Activated CD8-positive, alpha-beta memory T cell treated with anti-CD3 and anti-CD28 coated beads, Interleukin-2, amount 50 U/mL, for 4 hours (primary cell): Measurements from ENCODE around the gene LHFPL3.

Experiments used
- DNase-seq: peaks from one replicate; pipeline ENCODE4 v3.0.0-alpha.2; 2020

Gene LHFPL3

DNA sequence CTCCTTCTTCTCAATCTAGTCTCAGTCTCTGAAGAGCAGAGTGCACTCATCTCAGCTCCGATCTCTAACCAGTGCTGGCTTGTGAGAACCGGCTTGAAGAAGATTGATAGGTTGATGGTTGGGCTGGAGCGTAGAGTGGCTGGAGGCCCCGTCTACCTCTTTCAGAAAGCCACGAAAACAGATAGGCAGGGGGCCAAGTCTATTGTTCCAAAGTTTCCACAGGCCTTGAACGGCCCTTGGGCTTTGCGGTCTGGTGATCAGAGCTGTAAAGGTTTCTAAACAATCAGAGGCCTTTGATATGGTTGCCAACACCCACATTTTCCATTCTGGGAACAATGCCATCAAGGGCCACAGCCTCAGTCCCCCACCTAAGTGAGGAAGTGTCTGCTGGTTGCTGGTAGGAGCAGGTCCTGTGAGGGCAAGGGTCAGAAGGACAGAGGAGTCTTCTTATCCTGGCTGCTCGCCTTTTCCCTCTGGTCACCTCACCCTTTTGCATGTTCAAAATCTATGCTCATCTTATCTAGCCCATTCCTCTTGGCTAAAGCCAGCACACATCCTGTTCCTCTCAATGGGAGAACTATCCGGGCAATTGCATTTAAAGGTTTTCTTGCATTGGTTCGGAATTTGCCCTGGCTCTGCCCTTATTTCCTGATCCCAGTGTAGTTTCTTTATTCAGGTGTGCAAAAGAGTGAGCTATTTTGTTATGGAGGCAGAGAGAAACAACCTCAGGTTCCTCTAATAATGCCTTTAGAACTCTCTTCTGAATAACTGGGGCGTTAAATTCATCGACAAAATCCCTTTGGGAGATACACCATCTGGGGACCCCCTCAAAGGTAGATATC lies 615.3 kb downstream of the LHFPL3 start:
- DNase-seq: peak; percentile 42

DNA sequence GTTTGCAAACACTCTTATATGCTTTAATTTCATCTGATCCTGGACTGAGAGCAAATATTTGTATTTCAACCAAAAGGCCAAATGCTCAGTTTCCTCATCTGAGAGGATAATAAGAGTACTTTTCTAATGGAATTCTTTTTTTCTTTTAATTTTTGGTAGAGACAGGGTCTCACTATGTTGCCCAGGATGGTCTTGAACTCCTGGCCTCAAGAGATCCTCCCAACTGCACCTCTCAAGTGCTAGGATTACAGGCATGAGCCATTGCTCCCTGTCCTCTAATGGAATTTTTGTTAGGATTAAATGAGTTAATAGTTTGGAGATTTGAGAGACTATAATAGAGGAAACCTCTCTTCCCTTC lies 617.2 kb downstream of the LHFPL3 start:
- DNase-seq: no peak

DNA sequence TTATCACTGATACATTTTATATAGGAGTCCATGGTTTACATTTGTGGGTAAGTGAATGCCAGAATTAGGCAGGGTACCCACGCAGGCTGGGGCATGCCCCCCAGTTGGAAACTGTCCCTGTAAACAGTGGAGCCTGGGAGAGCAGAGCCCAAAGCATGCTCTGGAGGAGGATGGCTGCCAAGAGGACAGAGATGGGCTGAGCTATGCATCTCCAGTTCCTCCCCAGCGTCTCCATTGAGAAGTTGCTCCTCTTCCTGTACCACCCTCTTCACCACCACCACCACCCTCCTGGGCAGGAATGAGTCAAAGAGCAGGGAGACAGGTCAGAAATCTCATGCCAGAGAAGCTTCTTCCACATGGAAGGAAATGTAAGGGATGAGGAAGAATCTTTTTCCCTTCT lies 617.9 kb downstream of the LHFPL3 start:
- DNase-seq: no peak

DNA sequence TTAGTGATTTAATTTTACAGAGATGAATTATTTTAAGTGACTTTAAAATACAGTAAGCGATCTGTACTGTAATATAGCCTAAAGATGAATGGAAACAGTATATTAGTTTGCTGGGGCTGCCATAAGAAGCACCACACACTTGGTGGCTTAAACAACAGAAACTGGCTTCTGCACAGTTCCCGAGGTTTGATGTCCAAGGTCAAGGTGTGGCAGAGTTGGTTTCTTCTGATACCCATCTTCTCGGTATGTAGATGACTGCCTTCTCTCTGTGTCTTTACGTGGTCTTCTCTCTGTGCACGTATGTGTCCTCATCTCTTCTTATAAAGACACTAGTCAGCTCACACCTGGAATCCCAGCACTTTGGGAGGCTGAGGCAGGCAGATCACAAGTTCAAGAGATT lies 621.6 kb downstream of the LHFPL3 start:
- DNase-seq: no peak

DNA sequence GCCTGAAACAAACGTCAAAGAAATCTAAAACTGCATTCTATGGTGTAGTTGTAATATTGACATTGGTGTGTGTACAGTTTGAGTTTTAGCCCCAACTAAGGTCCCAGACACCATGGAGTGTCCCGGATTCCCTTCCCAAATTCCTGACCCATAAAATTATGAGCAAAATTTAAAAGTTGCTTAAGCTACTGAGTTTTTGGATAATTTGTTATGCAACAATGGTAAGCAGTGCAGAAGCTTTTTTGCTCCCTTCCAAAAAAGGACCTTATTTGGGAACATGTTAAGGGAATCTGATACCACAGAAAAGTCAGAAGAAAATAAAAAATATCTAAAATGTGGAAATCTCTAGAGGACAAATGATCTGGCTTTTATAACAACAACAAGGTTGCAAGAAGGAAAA lies 622.4 kb downstream of the LHFPL3 start:
- DNase-seq: no peak

DNA sequence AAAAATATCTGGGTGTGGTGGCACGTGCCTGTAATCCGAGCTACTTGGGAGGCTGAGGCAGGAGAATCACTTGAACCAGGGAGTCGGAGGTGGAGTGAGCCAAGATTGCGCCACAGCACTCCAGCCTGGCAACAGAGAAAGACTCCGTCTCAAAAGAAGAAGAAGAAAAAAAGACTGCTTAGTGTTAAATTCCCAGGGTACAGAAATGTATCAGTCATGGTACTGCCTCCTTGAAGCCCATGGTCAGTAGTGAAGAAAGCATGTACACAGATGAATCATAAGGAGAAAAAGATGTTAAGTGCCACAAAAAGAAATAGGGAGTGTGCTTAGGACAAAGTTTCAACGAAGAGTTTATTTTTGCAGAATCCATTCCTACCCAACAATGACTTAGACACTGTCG lies 623.1 kb downstream of the LHFPL3 start:
- no peak for DNase-seq

DNA sequence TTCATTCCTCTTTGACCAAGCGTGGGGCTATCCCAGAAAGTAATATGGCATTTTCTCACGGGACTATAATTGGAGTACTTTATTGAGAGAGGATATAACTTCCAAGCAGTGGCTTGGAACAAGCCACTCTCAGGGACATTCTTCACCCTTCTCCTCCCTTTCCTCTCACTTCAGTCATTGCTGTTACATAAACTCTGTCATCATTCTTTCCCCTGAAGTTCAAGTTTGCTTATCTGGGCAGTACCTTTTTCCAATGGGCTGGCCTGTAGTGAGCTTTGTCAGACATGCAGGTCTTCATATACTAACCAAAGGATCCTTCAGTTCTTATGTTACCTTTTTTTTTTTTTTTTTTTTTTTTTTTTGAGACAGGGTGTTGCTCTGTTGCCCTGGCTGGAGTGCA lies 626.9 kb downstream of the LHFPL3 start:
- no peak for DNase-seq
